GM12872 (cell line): ENCODE results near the gene PLA2G15.

Experiments
- TF ChIP-seq, protein P1 (sequence below): IDR thresholded peaks from 3 replicates; pipeline ENCODE4 v1.5.1; 2011; ENCODE audit warnings: low read depth, mild to moderate bottlenecking, low read length, moderate library complexity; ENCODE audit not compliant: insufficient read depth

The PLA2G15 gene

DNA sequence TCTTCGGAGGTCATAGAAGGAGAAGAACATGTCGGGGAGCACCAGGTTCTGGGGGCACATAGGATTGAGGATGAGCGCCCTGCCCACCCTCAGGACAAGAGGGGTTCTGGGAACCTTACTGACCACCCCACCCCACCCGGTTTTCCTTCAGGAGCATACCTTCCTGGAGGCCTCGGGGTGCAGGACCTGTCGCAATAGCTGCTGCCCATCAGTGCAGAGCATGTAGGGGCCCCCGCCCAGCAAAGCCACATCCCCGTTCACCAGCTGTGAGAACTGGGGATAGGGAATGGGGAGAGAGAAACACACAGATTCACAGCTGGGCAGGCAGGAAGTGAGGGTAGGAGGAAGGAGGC lies 11.4 kb upstream of the PLA2G15 start:
- TF ChIP-seq, protein P1, sequence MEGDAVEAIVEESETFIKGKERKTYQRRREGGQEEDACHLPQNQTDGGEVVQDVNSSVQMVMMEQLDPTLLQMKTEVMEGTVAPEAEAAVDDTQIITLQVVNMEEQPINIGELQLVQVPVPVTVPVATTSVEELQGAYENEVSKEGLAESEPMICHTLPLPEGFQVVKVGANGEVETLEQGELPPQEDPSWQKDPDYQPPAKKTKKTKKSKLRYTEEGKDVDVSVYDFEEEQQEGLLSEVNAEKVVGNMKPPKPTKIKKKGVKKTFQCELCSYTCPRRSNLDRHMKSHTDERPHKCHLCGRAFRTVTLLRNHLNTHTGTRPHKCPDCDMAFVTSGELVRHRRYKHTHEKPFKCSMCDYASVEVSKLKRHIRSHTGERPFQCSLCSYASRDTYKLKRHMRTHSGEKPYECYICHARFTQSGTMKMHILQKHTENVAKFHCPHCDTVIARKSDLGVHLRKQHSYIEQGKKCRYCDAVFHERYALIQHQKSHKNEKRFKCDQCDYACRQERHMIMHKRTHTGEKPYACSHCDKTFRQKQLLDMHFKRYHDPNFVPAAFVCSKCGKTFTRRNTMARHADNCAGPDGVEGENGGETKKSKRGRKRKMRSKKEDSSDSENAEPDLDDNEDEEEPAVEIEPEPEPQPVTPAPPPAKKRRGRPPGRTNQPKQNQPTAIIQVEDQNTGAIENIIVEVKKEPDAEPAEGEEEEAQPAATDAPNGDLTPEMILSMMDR, result no peak

DNA sequence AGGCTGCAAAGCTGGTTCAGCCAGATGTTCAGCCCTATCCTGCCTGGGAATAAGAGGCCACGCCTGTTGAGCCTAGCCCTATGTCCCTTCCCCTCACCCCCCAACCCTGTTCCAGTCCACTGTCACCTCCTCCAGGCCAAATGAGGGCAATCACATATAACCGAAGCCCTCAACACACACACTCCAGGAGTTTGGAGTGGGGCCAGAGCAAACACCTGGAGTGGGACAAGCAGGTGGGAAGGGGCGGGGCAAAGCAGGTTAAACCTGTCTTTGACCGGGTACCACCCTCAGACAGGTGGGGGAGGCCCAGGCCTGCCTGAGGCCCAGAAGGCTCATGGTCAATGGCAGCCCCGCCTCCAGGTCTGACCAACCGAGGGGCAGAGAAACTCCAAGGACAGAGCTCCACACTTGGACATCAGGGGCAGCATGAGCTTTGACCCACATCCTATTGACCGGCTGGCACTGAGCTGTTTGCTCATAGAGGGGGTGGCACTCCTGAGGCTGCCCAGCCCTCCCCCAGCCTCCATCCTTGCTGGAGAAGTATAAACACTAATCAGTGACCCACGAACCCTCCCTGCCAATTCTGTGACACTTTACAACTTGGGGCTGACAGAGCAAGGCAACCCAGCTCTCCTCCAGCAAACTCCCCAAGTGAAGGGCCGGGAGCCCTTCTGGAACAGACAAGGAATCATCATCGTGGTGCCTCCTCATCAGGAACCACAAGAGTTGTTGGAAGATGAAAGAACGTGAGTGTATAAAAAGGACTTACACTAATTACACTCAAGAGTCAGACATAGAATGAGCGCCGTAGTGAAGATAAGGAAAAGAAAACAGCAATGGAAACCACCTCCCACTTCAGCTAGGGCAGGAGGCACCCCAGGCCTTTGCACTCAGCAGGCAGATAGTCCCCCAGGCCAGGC lies 10.7 kb upstream of the PLA2G15 start:
- TF ChIP-seq, protein P1, result no peak

DNA sequence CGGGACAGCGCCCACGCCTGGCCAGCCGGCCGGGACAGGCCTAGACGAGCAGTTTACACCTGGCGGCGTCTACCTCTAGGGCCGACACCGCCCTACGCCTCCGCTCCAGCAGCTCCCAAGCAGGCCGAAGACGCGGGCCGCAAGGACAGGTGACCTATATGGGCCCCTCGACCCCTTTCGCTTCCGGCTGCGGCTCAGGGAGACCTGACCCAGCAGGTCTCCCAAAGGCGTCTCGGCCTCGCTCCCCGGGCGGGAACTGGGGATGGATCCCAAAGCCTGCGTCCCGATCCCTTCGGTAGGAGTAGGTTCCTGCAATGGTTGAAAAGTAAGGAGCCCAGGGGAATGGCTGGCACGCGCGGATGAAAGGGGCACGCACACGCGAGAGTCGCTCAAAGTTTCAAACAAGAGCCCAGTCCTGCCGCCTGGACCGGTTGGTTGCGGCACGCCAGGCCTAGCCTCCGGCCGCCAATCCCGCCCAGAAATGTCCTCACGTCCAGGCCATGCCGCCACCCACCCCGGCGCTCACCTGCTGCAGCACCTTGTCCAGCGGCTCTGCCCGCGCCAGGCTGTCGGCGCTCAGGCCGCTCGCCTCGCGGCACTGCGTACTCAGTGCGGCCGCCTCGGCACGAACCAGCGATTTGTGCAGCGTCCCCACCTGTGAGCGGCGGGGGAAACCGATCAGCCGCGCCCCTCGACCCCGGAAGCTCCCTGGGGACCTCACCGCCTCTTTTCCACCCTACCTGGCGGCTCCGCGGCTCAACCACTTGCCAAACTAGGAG lies 9.9 kb upstream of the PLA2G15 start:
- TF ChIP-seq, protein P1, result no peak

DNA sequence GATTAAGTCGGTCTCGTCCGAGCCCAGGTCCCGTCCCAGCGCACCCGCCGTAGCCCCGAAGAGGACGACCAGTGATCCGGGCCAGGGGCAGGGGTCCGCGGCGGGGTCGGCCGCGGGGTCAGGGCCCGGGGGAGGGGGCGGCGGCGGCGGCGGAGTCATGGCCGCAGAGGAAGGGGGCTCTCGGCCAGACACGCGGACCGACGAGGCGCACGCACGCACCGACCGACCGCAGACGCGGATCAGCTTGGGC lies 9.4 kb upstream of the PLA2G15 start, which contains the start of gene ESRP2:
Gene ESRP2 (minus strand): TSS at position 241 of the 250 bp plus-strand sequence. CDS start 82 bp downstream, at position 159.
- TF ChIP-seq, protein P1, result no peak

DNA sequence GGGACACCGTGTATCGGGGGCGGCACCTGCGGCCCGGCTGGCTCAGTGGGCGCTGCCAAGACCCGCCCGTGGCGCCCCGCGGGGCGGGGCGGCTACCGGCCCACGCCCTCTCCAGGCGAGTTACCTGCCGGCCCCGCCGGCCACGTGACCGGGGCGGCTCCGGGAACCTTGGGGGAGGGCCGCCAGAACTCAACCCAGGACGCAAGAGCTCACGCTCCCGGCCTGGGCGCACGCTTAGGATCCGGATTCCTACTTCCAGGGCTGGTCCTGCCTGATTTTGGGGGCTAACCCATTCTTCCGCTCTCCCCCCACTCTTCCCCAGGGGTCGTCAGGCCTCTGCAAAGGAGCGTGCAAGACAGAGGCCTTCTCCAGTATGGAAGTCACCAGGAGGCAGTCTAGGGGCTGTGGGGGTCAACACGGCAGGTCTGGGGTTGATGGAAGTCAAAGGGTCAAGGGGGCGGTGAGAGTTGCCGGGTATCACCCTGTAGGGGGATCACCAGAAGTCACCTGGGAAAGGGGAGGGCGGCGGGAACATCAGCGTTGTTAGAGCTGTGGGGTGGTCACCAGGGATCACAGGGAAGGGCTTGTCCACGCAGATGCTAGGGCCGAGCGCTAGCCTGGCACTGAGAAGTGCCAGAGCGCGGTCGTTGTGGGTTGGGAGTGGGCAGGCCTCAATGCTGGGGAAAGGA lies 8.9 kb upstream of the PLA2G15 start:
- TF ChIP-seq, protein P1, result no peak

DNA sequence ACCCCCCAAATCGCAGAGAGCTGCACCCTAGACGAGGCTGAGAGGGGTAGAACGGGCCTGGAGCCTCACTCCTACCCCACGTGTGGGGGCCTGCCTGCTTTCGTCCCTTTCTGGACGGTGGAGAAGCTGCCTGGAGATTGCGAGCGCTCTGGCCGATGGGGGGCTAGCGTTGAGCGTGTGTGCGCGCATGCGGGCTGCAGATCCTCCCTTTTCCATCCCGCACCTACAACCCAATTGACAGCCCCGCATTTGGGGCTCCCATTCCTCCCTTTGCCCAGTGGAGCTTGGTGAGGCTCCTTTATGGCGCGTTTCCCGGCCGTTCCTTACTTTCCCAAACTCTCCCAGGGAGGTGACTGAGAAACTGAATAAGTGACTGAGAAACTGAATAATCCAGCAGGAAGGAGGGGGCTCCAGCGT lies 8.3 kb upstream of the PLA2G15 start:
- TF ChIP-seq, protein P1, result no peak

DNA sequence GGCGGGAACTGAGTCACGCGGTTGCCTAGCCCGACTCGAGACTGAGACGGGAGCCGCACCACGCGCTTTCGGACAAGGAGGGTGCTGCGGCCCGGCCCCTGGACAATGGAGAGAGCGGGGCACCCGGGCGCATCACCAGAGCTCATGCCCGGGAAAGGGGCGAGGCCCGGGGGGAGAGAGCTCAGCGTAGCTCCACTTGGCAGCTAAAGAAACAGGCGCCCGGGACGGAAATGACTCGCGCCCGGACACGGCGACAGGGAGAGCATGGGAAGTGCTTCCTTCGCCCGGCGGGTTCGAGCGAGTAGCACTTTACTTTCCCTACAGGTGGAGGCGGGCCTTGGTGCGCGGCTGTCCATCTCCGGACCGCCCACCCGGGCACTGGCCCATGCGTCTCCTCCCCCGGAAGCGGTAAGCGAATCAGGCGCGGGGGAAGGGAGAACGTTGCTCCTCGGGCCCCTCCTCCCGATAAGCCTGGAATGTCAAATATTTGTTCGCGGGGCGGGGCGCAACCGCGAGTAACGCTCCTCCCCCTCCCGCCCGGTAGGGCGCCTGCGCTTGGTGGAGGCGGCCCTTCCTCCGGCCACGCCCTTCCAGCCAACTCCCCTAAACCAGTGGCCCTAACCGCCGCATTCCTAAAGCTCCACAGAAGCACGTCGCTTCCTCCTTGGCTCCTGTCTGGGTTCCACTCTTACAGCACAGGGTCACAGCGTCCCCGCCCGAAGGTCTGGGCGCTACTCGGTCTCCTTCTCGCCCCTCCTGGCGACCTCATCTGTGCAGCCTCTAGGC lies 7.7 kb upstream of the PLA2G15 start:
- TF ChIP-seq, protein P1, result no peak
